ENCODE measurements around the gene STOML3.

STOML3 gene

DNA sequence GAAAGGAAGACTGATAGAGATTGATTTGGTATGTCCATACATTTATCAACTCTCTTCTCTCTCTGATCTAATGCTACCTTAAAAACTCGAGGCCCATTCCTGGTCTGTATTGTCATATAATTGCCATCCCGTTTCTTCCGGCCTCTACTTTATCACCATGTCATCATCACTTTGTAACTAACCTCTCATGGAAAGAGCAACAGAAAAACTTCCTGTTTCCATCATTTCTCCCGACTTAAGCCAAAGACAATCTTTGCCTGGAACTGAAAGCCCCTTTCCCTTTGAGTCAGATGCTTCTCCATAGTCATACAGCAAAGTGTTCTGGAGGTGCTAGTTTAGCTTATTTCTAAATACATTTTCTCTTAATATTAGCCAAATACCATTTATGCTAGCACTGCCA lies 2.8 kb upstream of the STOML3 start:
- TF ChIP-seq TAF1 (IDR thresholded peaks at IDR 0.05; ENCODE audit: borderline replicate concordance, insufficient read depth, low read length) (no peak), POLR2AphosphoS5 (IDR thresholded peaks at IDR 0.05; ENCODE audit: low read depth, low read length) (no peak), SIN3A (IDR thresholded peaks at IDR 0.05; ENCODE audit: borderline replicate concordance, insufficient read depth, low read length) (no peak)

DNA sequence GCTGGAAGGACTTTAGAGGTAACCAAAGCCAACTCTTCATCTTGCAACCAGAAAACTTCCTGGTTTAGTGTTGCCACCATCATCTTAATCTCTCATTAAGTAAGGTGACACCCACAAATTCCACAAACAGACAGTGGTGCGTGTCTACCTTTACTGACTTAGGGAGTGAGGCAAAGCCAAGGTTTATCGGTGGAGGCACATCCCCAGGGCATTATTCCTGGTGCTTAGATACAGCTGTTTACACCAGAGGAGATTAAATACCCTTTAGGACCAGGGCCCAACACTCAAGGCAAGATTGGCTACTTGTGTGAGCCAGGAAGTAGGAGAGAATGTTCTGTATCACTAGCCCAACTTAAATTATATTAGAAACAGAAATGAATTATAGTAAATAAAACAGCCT lies 9.5 kb downstream of the STOML3 start:
- TF ChIP-seq TAF1 (IDR thresholded peaks at IDR 0.05; ENCODE audit: borderline replicate concordance, insufficient read depth, low read length) (no peak), FOXP2 (optimal IDR thresholded peaks at IDR 0.05; ENCODE audit: borderline replicate concordance, extremely low read depth, extremely low read length, insufficient read depth) (no peak), POLR2AphosphoS5 (IDR thresholded peaks at IDR 0.05; ENCODE audit: low read depth, low read length) (no peak), SIN3A (IDR thresholded peaks at IDR 0.05; ENCODE audit: borderline replicate concordance, insufficient read depth, low read length) (no peak)
- TF ChIP-seq, protein P1, sequence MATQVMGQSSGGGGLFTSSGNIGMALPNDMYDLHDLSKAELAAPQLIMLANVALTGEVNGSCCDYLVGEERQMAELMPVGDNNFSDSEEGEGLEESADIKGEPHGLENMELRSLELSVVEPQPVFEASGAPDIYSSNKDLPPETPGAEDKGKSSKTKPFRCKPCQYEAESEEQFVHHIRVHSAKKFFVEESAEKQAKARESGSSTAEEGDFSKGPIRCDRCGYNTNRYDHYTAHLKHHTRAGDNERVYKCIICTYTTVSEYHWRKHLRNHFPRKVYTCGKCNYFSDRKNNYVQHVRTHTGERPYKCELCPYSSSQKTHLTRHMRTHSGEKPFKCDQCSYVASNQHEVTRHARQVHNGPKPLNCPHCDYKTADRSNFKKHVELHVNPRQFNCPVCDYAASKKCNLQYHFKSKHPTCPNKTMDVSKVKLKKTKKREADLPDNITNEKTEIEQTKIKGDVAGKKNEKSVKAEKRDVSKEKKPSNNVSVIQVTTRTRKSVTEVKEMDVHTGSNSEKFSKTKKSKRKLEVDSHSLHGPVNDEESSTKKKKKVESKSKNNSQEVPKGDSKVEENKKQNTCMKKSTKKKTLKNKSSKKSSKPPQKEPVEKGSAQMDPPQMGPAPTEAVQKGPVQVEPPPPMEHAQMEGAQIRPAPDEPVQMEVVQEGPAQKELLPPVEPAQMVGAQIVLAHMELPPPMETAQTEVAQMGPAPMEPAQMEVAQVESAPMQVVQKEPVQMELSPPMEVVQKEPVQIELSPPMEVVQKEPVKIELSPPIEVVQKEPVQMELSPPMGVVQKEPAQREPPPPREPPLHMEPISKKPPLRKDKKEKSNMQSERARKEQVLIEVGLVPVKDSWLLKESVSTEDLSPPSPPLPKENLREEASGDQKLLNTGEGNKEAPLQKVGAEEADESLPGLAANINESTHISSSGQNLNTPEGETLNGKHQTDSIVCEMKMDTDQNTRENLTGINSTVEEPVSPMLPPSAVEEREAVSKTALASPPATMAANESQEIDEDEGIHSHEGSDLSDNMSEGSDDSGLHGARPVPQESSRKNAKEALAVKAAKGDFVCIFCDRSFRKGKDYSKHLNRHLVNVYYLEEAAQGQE (IDR thresholded peaks at IDR 0.05; ENCODE audit: insufficient read depth in 1 of 2, low read depth in 2 of 2, low read length in 2 of 2): no peak

DNA sequence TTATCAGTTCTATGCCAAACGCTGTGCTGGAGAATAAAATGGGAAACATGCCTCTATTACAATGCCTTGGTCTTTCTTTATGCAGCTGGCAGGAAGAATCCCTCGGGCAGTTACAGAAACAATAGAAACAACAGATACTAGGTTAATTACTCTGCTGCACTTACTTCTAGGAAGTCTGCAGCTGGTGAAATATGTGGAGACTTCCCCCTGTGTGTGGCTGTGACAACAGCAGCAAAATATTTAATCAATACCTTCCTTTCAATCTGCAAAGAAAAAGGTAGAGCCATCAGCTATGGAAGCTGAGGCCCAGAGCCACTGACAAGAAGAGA lies 9.9 kb downstream of the STOML3 start:
- TF ChIP-seq FOXP2 (optimal IDR thresholded peaks at IDR 0.05; ENCODE audit: borderline replicate concordance, extremely low read depth, extremely low read length, insufficient read depth) (no peak), TAF1 (IDR thresholded peaks at IDR 0.05; ENCODE audit: borderline replicate concordance, insufficient read depth, low read length) (no peak), POLR2AphosphoS5 (IDR thresholded peaks at IDR 0.05; ENCODE audit: low read depth, low read length) (no peak), SIN3A (IDR thresholded peaks at IDR 0.05; ENCODE audit: borderline replicate concordance, insufficient read depth, low read length) (no peak)
- TF ChIP-seq, protein P1 (IDR thresholded peaks at IDR 0.05; ENCODE audit: insufficient read depth in 1 of 2, low read depth in 2 of 2, low read length in 2 of 2): no peak

DNA sequence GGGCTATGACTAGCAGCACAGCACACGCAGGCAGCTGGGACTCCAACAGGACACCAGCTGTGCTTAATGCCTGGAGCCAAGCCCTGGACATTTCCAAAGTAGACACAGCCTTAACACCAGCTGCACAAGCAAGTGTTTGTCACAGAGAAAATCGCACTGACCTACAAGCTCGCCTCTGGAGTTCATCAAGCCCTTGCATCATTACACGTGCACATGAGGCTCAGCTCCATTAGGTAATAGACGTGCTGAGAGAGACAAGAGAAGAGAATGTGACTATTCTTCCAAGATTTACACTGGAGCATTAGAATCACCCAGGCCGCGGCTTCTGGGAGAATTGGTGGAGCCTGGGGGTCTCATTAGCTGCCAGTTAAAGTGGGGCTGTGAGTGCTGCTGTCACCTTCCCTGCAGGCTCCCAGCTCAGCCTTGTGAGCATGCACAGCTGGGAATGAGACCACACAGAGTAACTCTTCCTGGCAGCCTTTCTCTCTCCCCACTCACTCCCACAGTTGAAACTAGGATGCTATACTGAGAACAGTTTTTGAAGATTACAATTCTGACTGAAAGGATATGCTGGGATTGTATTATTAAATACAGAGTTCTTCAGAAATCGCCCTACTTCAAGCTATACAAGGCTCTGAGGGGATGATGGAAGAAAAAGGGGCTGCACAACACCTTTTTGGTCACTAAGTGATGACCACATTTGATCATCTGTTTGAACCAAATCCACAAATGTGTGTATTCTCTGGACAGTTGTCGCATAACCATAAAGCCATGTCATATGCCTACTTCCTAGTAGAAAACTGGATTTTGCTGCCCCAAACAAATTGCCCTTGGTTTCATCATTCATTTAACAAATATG lies 10.5 kb downstream of the STOML3 start:
- TF ChIP-seq, protein P1 (IDR thresholded peaks at IDR 0.05; ENCODE audit: insufficient read depth in 1 of 2, low read depth in 2 of 2, low read length in 2 of 2): no peak
- TF ChIP-seq FOXP2 (optimal IDR thresholded peaks at IDR 0.05; ENCODE audit: borderline replicate concordance, extremely low read depth, extremely low read length, insufficient read depth): no peak
- no peak for TF ChIP-seq SIN3A (IDR thresholded peaks at IDR 0.05; ENCODE audit: borderline replicate concordance, insufficient read depth, low read length)
- TF ChIP-seq POLR2AphosphoS5 (IDR thresholded peaks at IDR 0.05; ENCODE audit: low read depth, low read length): no peak
- TF ChIP-seq TAF1 (IDR thresholded peaks at IDR 0.05; ENCODE audit: borderline replicate concordance, insufficient read depth, low read length): no peak

DNA sequence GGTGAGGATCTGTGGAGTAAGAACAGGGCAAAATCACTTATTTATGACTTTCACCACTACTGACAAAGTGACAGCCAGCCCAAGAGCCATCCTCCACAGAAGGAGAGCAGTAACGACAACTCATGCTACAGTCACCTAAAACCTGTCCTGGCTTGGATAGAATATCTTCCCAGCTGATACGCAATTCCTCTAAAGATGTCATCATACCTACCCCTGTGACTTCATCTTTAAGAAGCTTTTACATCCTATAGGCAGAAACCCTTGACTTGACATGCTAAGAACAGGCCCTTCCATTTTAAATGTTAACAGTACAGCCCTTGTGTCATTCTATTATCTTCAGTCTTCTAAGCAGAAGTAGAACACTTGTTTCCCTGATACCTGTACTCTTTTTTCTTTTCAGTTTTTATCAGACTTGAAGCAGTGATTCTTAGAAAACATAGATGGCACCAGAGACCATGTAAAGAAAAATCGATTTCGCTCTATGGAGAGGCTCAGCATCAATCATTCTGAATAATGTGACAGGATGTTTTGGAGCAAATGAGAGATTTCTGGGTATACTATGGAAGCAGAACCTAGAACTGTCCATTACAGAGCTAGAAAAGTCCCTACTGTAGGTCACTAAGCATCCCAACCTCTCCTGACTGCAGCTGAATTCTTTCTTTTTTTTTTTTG lies 20.1 kb downstream of the STOML3 start:
- TF ChIP-seq POLR2AphosphoS5 (IDR thresholded peaks at IDR 0.05; ENCODE audit: low read depth, low read length) (no peak), TAF1 (IDR thresholded peaks at IDR 0.05; ENCODE audit: borderline replicate concordance, insufficient read depth, low read length) (no peak), FOXP2 (optimal IDR thresholded peaks at IDR 0.05; ENCODE audit: borderline replicate concordance, extremely low read depth, extremely low read length, insufficient read depth) (no peak), SIN3A (IDR thresholded peaks at IDR 0.05; ENCODE audit: borderline replicate concordance, insufficient read depth, low read length) (no peak)
- TF ChIP-seq, protein P1 (IDR thresholded peaks at IDR 0.05; ENCODE audit: insufficient read depth in 1 of 2, low read depth in 2 of 2, low read length in 2 of 2): no peak

All from PFSK-1 (cell line).